NCI-H69 (cell line): ENCODE data around the gene TFB1M.
A peak's percentile ranks its signal among the peaks of the same experiment; 100 is the strongest.
"Not testable (repeated sequence)": the region's sequence is repeated elsewhere in the genome, so short reads cannot be mapped to it uniquely, and the experiment has no call there.

Experiments
- DNase-seq: peaks from one replicate; lab custom pipeline; 2025; lab: John Stamatoyannopoulos, UW

Gene TFB1M

DNA sequence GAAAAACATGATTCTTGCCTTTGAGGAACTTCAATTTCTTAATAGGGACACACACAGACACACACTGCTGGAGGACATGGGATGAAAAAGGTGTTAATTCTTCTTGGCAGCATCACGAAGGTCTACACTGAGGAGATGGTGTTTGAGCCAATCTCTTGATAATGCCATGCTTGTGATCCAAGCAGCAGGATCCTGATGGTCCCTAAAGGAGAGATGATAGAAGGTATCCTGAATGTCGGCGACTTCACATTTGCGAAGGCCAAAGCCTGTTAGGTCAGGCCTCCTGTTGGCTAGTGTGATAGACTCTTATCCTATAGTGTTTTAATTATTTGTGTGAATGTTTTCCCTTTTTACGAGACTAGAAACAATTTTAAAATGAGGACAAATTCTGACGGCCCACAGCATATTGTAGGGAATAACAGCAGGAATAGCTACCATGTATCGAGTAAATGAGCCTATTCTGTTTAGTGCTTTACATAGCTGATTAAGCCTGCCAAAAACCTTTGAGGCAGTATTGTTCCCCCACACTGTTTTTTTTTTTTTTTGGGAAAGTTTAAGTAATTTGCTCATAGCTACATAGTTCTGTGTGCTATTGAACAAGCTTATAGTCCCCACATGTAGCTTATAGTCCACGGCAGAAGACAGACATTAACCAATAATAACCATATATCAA, 15.3 kb upstream of the TFB1M start:
- DNase-seq = no peak

DNA sequence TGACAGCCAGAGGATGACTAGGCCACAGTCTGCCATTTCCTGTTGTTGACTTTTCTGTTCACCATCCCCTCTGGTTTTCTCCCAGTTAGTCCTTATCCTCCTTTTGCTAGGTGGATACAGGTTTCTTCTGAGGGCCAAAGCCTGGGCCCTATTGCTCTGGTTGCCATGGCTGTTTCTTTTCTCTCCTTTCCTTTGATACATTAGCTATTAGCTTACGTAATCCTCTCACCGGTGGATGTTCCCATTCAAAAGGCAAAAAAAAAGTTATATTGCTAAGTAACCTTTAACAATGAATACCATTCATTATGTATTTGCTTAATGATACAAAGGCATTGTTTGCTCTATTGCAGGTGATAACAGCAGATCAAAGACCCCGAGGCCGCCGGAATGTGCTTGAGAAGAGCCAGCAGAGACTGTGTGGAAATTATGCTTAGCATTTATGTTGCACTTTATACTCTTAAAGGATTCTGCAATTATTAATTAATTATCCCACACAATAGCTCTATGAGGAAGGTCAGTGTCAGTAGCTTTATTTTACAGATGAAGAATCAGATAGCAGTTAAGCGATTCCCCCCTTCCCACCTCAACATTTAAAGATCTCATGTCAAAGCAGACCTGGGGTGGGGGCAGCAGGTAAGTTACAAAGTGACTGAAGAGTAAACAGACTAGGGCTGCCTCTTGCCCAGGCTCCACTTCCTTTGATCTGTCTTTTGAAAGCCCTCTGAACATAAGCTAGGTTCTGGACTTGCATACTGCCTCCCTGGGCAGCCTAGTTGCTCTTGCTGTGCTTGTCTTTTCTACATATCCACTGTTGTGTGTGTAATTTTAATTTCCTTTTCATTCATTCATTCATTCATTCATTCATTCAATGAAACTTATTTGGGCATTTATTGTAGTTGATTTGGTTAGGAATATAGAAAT, 14.5 kb upstream of the TFB1M start:
- DNase-seq = peak; percentile 78

DNA sequence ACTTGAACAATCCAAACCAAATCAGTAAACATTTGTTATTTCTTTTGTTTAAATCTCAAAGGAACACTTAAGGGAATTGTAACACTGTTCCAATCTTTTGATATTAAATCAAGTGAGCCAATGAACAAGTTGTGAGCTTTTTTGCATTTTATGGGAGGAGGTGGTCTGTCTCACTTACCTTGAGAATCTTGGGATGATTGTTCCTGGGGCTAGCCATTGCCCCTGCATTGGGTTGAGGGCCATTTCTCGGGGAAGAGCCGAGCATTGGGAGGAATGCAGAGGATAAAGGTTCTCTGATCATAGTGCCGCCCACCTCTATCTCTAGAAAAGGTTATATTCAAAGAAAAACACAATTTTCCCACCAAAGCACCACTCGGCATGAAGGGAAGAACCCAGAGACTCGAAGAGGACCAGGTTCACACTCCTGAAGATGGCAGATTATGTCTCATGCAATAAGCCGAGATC, 13.8 kb upstream of the TFB1M start:
- no peak for DNase-seq

DNA sequence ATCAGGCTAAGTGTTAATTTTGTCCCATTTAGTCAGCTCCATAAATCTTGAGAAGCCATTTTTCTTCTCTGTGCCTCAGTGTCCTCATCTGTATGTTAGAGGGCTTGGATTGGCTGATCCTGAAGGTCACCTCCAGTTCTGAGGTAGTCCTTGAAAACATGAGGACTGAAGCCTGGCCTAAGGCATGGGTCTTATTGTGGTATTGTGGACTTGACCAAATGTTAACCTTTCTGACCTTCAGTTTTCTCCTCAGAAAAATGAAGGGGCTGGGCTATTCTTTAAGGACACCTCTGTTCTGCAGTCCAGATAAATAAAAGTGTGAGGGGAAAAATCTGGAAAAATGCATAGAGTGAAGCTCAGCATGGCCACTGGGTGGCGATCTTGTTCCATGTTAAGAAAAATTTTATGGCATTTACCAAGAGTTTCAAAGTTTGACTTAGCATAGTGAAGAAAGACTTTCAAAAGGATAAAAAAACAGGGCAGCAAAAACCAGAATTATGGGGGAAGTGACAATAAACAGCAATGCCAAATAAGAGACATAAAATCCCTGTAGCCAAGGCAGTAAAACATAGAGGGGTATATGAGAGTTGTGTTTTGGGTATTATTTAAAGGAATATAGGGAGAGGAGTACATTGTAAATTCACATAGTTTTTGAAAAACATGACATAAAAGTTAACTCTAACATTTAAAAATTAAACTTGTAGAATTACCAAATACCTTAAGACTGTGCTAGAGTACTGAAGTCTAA, 13.2 kb upstream of the TFB1M start:
- peak; percentile 78 for DNase-seq

DNA sequence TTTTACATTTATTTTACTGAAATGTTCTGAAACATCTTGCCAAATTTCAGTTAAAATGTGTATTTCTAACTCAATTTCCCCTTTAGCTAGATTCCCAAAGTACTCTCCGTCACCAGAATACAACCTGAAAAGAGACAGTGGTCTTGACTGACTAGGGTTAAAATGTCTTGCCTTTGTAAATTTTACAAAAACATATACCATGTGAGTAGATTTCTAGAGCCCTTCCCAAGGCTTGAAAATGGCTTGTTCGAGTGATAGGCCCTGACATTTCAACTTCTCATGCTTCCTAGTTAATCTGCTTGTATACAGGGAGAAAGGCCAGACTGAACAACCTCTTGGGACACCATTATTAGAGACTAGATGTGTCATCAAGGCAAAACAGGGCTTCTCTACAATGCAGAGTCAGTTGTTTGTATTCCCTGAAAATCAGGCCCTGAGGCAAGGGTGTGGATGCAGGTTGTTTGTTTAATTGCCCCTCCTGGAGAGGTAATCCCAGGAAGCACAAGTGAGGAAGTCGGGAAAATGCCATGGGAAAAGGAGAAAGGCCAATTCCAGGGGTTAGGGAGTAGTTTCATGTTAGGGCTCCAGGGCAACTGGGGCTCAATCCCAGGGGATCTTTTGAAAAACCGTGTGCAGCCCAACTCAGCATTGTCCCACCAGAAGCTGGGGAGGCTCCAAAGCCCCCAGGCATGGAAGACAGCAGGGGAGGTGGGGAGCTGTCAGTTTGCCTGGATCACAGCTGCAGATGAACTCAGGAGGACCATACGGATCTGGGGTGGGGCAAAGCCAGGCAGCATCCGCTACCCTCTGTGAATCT, 11.6 kb upstream of the TFB1M start:
- peak; percentile 98 for DNase-seq

DNA sequence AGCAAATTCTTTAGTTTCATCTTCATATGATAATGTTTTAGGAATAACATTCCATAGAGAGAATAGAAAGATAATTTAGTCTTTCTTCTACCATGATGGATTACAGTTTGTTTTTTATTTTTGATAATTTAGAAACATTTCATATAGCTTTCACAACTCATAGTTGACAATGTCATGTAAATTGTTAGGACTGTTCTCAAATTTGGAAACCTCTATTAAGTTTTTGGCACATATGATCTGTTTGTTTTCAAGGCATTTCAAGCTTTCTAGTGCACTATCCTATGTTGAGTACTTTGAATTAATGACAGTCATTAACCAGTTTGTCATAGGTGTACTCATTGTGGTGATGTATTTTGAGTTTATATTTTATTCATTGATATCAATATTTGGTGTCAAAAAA, 10.7 kb upstream of the TFB1M start:
- DNase-seq = no peak

DNA sequence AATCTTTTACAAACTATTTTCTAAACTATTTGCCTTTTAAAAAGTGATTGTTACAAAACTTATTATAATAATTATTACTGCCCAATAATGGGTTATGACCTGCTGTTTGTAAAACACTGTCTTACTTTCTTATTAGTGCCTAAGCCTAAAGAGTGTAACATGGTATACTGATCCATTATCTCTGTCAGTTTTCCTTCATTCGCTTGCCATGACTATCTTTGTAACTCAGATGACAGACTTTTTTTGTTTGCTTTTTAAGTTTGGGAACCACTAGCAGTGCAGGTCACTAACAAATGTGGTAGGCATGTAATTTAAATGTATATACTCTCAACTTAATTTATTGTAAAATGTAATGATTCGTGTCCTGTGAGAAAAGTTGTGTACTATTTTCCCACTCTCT, 9.9 kb upstream of the TFB1M start:
- no peak for DNase-seq

DNA sequence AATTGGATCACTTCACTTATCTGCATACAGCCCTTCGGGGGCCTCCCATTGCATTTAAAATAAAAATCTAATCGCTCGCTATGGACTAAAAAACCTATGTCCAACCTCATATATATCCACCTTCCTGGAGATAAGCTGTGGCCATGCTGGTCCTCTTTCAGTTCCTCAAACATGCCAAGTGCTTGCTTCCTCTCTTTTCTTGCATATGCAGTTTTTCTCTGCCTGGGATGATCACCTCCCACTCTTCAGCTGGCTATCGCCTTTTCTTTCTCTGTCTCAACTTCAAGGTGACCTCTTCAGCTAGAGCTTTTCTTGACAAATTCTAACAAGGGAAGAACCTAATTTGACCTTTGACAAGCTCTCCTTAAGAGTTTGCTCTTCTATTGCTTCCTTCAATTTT, 5.6 kb upstream of the TFB1M start:
- DNase-seq = no peak

DNA sequence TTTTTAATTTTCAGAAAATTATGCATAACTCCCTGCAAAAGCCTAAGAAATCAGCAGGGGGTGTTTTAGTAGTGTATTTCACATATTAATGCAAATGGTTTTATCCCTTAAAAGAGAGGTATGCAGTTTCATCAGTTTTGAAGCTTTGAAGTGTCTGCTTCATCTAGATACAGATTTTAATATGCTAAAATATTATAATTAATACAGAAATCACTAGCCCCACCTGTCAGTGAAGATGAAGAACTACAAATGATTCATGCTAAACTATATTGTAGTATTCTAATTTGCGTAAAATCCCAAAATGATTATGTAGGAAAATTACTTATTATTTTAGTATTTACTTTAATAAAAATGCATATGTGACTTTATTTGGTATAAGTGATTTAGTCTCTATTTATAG, 2.9 kb upstream of the TFB1M start:
- DNase-seq = peak; percentile 47

DNA sequence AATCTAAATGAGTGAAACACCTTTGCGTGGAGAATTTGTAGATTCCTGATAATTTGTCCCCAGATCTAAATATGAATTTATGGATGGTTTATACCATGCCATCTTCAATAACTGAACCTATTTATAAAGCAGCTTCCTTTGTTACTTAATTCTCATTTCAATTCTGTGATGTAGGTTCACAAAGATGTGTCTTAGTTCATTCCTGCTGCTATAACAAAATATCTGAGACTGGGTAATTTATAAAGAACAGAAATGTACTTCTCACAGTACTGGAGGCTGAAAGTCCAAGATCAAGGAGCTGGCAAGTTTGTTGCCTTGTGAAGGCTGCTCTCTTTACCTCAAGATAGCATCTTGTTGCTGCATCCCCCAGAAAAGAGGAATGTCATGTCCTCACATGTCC, 2.1 kb upstream of the TFB1M start:
- peak; percentile 7 for DNase-seq

DNA sequence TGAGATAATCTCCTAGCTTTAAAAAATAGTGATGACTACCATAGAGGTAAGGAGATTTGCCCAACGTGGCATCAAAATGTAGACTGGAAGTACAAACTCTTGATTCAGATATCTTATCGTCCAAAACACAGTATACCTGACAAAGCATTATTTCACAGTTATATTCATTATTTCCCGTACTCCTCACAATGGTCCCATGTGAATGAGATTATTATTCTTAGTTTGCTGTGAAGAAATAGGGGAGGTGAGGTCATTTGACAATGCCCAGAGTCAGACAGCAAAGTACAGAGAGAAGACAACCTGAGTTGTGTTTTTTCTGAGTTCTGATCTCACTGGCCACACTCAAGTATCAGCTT, 1.2 kb upstream of the TFB1M start:
- DNase-seq = peak; percentile 21

DNA sequence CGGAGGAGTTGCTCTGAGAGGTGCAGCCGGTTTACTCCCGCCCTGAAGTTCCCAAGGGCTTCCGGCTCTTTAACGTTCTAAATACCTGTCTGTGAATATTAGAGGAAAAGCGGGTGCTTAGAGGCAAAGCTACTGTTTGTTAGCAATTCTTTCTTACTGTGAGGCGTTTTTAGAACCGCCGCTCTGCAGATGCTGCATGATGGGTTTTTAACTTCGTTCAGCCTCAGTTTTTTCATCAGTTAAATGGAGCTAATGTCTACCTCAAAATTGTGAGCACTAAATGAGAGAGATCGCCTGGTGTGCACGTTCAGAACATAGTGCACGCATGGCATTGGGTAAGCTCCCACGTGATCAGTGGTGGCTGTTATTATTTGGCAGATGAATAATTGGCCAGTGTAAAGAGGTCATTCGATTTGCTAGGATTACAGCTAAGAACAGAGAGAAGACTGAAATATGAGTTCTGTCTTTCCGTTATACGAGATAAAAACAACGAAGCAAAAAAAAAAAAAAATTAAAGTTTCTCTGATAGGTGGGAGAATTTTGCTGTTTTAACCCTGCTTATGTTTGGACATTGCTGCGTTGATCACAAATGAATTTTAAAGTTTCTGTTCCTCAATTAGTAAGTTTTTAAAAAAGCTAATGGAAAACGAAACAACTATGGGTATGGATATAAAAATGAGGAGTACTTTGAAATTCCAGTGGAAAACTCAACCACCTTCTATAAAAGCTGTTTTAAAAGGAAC, 660 bp upstream of the TFB1M start:
- DNase-seq = peak; percentile 96

DNA sequence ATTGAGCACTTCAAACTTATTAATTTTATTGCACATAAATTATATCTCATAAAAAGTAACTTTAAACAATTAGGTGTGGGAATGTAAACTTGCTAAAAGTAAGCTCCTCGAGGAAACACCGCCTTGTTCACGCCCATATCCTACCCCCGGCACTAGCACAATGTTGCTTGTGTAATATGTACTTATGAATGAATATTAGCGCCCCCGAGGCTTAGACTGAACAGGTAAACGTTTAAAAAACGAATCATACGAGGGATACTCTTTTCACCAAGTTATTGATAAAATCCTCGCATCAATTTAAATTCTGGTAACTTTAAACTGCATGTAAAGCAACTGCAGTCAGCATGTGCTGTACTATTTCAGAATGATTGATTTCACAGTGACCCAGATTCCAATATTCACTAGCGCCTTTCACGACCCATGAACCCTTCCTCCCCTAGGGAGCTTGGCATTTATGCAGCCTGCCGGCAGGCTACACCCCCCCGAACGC, 637 bp downstream of the TFB1M start:
- DNase-seq = peak; percentile 81

DNA sequence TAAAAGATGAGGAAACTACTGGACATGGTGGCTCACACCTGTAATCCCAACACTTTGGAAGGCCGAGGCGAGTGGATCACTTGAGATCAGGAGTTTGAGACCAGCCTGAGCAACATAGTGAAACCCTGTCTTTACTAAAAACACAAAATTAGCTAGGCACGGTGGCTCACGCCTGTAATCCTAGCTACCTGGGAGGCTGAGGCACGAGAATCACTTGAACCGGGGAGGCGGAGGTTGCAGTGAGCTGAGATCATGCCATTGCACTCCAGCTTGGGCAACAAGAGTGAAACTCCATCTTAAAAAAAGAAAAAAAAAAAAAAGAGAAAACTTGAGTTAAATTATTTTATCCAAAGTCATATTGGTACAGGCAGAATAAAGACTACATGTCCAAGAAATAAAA, 1.3 kb downstream of the TFB1M start:
- not testable (repeated sequence) for DNase-seq

DNA sequence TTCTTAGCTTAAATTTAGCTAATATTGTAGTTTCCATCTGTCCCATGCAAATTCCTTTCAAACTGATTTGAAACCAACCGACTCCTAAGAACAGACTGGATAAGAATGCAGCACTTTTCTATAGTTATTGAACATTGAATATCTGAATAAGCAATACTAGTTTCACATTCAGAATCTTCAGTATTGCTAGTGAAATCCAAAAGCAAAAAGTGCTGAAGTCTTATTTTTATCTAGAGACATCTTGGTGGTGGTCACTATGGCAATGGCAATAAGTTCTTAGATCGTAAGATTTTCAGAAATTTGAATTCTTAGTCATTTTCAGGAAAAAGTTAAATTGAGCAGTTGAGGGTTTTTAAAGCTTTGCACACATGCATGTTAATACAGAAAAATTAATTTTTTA, 2.7 kb downstream of the TFB1M start:
- DNase-seq = no peak

DNA sequence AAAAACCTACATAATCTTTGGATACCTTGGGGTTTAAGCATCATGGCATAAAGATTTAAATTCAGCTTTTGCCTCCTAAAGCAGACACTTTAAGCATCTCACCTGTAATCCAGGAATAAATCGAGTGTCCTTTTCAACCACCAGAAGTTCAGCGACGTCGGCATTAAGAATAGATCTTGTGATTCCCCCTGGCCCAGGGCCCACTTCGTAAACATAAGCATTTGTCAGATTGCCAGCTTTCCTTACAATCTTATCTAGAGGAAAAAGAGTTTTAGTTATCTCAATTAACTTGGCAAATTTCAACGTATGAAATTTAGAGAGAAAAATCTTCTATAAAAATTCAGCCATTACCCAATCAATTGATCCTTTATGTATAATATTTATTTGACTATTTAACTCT, 3.2 kb downstream of the TFB1M start:
- DNase-seq = peak; percentile 75

DNA sequence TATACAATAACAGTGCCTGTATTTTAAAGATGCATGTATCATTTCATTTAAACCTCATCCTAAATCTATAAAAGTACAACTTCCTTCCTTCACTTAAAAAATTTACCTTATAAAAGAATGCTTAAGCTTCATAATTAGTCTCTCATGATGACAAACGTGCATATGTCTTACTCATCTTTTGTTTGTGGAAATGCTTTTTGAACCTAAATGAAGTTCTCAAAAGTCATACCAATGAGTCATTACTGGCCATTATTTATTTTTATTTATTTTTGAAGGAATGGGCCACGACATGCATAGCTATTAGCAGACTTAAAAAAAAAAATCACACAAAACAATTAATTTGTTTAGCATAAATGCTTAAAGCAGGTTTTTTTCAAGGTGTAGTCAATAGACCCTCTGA, 3.7 kb downstream of the TFB1M start:
- DNase-seq = no peak

DNA sequence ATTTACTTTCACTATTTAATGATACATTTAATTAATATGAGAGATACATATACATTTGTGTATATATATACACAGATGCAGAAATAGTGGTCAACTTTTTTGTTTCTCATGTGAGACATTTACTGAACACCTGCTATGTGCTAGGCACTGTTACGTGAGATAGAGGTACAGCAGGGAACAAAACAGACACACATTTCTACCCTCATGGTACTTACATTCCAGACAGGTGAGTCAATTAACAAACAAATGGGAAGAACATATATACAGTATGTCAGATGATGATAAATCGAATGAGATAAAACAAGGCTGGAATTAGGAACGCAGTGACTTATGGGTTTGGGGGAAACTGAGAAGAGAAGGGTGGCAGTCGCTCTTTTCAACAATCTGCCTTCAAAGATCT, 5.1 kb downstream of the TFB1M start:
- no peak for DNase-seq

DNA sequence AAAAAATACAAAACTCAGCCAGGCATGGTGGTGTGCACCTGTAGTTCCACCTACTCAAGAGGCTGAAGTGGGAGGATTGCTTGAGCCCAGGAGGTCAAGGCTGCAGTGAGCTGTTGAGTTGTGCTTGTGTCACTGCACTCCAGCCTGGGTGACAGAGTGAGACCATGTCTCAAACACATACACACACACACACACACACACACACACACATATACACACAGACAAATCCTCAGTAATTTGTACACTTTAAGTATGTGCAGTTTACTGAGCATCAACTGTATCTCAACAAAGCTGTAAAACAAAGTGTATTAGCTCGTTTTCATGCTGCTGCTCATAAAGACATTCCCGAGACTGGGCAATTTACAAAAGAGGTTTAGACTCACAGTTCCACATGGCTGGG, 7.3 kb downstream of the TFB1M start:
- DNase-seq = no peak

DNA sequence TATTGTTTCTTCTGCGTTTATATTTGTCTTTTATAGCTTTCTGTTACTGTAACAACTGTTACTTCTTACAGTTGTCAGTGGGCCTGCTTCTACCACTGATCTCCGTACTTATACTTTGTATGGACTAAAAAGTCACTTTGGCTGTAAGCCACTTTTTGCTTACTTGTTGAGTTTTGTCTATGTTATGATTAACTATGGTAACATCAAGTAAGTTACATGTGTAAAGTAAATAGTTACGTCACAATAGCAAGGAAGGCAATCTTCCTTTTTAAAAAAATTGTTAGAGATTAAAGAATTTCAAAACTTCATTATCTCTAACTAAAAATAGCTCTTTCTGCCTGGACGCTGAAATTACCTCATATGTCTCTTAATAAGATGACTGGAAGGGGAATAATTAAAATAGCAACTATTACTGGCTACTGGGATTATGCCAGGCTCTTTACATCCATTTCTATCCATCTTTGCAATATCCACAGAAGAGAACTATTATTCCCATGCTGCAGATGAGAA, 10.9 kb downstream of the TFB1M start:
- no peak for DNase-seq

DNA sequence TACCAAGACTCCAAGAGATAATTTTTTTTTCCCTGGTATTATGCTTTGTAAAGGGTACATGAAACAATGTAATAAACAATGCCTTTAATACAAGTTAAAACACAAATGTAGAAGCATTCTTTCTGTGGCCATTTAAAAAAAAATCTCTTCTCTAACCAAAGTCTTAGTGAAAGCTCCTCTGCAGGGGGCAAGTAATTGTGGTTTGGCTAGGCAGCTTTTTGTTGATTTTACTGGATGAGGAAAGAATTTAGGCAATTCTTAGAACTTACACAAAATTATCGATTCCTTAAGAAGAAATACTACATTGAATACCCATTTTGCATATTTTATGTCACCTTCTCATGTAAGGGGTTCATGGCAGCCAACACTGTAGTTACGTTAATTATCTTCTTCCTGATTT, 12.4 kb downstream of the TFB1M start:
- no peak for DNase-seq
